Stimulated activated CD4-positive, alpha-beta T cell treated with anti-CD3 and anti-CD28 coated beads, Interleukin-15, amount 100 ng/mL, for 24 hours (primary cell): ENCODE results near the gene SIL1.

ENCODE experiments used
- DNase-seq: peaks from one replicate; pipeline ENCODE4 v3.0.0-alpha.2; 2020

Gene SIL1

DNA sequence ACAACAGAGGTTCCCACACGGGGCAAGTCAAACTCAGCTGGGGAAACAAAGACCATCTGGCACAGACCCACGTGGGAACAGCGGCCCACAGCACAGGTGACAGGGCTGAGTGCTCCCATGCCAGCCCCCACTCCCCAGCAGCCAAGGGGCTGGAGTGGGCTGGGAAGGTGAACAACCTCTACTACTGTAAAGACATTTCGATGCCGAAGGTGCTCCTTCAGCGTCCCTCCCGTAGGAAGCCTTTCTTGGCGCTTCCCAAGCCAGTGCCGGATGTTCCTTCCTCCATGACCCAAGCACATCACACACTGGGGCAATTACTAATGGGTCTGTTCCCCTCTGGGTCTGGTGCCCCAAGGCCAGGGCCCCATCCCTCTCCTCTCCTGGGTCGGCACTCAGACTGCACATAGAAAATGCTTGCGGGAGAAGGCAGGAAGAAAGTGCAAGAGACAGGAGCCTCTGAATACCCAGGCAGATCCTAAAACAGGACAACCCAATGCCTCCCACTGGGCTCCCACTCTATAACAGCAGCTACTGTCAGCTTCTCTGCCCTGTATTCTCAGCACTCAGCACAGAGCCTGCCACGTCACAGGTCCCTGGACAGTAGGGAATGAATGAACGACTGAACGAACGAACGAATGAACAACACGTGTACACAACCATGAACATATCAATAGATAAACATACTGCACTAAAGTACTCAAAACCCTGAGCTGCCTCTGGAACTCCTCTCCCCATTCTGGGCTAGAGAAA lies 246.0 kb downstream of the SIL1 start:
- DNase-seq = no peak

- DNase-seq = no peak
These were observed 246.8 kb downstream of the SIL1 start for GRCh38 chr5:138951091-138951985.

- no peak for DNase-seq
These were observed 247.6 kb downstream of the SIL1 start for GRCh38 chr5:138950421-138951031.

DNA sequence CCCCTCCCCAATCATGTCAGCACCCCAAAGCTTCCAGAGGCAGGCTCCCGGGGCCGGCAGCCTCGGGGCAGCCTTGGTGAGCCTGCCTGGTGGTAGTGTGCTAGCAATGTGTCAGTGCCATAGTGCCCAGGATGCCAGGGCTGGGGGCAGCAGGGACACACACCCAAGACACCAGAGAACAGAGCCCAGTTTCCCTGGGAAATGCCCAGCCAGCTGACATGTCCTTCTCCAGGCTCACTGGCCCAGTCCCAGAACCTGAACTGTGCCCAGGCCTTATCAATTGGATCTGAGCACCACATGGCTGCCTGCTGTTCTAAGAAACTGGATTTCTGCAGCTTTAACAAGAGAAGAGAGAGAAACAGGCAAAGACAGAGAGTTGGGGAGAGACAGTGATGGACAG lies 248.2 kb downstream of the SIL1 start:
- no peak for DNase-seq

GRCh38 chr5:138949223-138949574 lies 249.0 kb downstream of the SIL1 start:
- DNase-seq = no peak

GRCh38 chr5:138948471-138949222 lies 249.5 kb downstream of the SIL1 start:
- no peak for DNase-seq

DNA sequence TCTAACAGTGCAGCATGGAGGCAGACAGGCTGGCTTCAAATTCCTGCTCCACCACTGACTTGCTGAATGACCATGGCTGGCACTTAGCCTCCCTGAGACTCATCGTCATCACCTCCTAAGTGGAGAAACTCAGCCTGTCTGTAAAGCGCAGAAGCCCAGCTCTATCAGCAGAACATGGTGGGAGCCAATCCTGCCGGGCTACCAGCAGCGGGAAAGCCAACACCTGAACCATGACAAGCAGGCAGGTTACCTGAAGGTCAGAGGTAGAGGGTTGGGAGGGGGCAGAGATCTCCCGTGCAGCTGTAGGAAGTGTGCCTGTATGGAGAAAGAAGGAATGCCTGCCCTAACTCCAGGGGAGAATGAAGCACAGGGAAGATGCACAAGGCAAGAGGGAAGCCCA lies 250.4 kb downstream of the SIL1 start:
- DNase-seq = no peak

DNA sequence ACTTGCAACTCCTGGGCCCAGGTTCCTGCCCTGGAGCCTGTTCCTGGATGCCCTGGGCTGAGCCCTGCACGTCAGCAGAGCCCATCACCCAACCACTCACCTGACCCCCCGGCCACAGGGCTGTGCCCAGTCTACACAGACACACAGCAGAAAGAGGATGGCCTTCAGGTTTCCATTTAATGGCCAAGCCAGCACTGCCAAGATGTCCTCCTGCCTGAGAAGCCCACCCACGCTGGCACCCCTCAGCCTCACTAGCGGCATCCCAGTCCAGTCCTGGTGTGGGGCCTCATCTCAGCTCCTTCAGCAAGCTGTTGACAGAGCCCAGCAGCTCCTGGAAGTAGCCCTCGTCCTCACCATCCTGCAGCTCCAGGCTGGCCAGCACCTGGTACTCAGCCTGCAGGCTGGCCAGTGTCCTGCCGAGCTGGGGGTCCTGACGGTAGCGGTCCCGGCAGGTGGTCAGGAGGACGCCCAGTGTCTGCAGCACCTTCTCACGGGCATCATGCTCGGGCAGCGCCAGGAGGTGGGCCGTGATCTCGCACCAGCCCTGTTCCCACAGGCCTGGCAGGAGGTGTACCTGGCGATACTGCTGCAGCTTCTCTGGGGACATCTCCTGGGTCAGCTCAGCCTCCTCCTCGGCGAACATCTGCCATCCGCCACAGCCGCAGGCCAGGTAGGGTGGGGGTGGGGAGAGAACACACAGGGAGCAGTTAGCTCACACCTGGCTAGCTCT lies 251.2 kb downstream of the SIL1 start:
- no peak for DNase-seq

- no peak for DNase-seq
These were observed 251.9 kb downstream of the SIL1 start for GRCh38 chr5:138946241-138946623.

DNA sequence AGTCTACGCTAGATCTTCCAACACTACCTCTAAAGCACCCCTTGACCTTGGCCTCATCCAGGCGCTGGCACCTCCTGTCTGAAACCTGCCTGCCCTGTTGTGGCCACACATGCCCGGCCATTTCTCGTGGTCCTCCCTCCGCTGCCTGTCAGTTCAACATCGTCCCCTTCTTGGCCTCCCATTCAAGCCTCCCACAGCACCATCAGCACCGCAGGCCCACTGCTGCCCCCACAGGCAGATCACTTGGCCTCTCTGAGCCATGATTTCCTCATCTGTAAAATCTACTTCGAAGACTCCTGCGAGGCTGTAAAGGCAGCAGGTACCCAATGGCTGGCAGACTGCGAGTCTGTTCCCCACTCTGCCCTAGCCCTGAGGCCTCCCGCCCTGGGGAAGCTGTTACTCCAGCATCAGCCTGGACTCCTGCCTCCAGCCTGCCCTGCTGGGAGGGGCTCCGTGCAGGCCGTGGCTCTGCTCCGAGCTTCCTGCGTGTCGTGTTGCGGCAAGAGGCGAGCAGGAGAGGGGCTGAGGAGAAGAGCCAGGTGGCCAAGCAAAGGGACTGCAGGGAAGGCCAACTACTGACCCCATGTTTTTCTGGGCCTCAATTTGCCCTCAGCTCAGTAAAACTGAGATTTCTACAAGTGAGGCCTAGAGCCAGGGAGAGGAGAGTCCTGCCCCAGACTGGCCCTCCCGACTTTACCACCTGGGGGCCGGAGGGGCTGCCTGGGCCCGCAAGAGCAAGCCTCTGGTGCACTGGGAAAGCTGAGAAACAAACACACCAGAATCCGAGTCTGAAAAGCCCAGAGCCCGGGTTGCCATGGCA lies 252.5 kb downstream of the SIL1 start:
- DNase-seq = no peak

DNA sequence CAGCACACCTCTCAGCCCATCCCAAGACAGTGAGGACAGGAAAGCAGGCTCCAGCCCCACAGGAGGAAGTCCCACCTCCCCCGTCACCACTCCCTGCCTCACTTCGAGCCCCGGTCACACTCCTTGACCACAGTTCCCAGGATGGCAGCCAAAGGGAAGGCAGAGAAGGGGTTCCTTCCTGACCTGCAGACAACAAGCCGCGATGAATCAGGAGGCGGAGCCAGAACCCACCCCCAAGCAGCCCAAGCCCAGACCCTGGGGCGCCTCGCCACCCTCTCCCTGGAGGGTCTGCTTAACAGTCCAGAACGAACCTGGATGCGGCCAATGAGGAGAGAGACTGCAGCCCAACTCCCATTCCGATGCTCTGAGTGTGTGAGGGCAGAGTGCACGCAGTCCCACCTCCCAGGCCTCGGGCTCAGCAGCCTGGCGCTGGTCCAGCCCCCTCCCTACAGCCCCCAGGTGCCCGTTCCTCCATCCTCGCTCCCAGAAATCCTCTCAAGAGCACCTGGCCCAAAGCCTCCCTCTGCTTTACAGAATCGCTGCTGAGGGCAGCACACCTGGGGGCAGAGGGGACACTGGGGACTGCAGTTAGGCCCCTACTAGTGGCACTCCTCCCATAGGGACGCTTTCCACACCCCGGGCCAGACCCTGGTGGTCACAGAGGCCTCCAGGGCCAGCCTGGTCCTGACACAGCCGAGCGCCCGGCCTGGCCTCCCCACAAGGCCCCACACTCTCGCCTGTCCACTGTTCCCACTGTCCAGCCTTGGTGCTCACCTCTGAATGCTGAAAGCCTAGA lies 253.4 kb downstream of the SIL1 start:
- no peak for DNase-seq

DNA sequence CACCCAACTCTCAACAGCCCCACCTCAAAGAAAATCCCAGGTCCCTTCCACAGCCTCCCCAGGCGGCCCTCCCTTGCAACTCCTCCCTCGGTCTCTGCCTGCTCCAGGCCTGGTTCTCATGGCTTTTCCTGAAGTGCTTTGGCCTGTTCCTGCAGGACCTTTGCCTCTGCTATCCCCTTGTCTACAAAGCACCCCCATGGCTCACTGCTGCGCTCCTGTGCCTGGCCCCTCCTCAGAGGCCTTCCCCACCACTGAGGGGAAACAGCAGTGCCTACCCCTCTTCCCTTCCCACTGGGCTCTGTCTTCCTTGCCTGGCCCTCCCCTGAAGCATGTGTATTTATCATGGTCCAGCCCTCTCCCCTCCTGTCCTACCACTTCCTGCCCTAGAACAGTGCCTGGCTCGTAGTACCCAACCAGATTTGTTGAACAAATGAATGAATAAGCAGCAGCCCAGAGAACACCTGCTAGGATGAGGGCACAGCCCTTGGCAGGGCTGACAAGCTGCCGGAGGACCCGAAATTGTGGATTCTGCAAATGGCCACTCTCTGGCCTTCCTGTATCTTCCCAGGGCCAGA lies 254.5 kb downstream of the SIL1 start:
- no peak for DNase-seq

DNA sequence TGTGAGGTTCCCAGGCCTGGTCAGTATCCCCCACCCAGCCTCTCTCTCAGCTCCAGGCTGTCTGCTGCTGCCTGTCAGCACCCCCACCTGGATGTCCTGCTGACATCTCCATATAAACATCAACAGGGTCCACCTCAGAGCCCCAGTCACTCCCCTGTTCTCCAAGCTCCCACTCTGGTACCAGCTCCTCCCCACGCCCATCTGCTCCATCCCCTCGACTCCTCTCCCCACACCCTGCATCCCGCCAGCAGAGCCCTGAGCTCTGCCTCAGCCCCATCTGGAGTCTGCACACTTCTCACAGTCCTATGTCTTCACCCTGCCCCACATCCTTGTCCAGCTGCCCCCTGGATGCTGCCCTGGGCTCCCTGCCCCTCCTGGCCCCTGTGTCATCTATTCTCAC lies 255.3 kb downstream of the SIL1 start:
- DNase-seq = no peak

GRCh38 chr5:138942066-138942465 lies 256.1 kb downstream of the SIL1 start:
- DNase-seq = no peak

DNA sequence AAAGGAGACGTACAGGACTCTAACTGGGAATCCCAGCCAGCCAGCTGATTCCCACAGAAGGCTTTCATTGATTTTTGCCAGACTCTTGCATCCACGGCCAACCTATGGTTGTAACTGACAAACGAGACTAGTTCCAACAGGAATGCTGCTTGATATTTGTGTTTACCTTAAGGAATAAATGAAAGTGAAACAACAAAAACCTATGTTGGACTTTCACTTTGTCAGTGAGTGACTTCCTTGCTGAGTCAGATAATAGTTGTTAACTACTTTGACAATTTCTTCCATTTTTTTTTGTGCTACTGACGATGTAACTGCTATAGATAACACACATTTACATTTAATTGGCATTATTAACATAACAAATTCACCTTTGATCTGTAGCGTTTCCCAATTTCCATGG lies 259.6 kb downstream of the SIL1 start:
- no peak for DNase-seq

GRCh38 chr5:138937392-138938387 lies 260.5 kb downstream of the SIL1 start:
- no peak for DNase-seq

GRCh38 chr5:138936968-138937345 lies 261.2 kb downstream of the SIL1 start:
- no peak for DNase-seq

- DNase-seq = no peak
These were observed 261.8 kb downstream of the SIL1 start for GRCh38 chr5:138936225-138936967.
